Astrocyte (in vitro differentiated cells and primary cell): ENCODE measurements around the gene KCNE5. TPM values are rescaled to one million over a fixed set of nuclear protein-coding genes. Genes with fewer than 3 reads are reported as not detected.
"Not testable (repeated sequence)": the region's sequence is repeated elsewhere in the genome, so short reads cannot be mapped to it uniquely, and the experiment has no call there.

Experiments used
- DNase-seq: peaks from one replicate; pipeline ENCODE4 v3.0.0-alpha.2; 2010; ENCODE audit warnings: low read depth
- FAIRE-seq: peaks from 2 replicates; lab custom pipeline; 2011; peaks lifted over from hg19 to GRCh38; lab: Jason Lieb, UNC
- H2AFZ ChIP-seq: 2 replicates; pipeline ENCODE4 v1.6.0; 2012; ENCODE audit warnings: low read depth, low read length, inconsistent platforms
- H3K27ac ChIP-seq: 2 replicates; pipeline ENCODE4 v1.5.1; 2011; ENCODE audit warnings: low read depth, low read length, inconsistent platforms
- H3K27me3 ChIP-seq: 2 replicates; pipeline ENCODE4 v1.6.0; 2011; ENCODE audit warnings: low read length, inconsistent platforms; ENCODE audit not compliant: insufficient read depth
- H3K36me3 ChIP-seq: 2 replicates; pipeline ENCODE4 v1.5.1; 2011; ENCODE audit warnings: low read length, inconsistent platforms; ENCODE audit not compliant: insufficient read depth
- H3K4me1 ChIP-seq: 2 replicates; pipeline ENCODE4 v1.5.1; 2011; ENCODE audit warnings: low read length, inconsistent platforms; ENCODE audit not compliant: insufficient read depth
- H3K4me2 ChIP-seq: 2 replicates; pipeline ENCODE4 v1.6.0; 2012; ENCODE audit warnings: low read length, inconsistent platforms
- H3K4me3 ChIP-seq: 2 replicates; pipeline ENCODE4 v1.5.1; 2011; ENCODE audit warnings: low read depth, mild to moderate bottlenecking, low read length, inconsistent platforms; ENCODE audit not compliant: insufficient read depth
- H3K79me2 ChIP-seq: 2 replicates; pipeline ENCODE4 v1.6.0; 2012; ENCODE audit warnings: mild to moderate bottlenecking, low read length, inconsistent platforms; ENCODE audit not compliant: insufficient read depth
- H3K9ac ChIP-seq: 2 replicates; pipeline ENCODE4 v1.6.0; 2012; ENCODE audit warnings: mild to moderate bottlenecking, low read length, inconsistent platforms
- H3K9me3 ChIP-seq: 2 replicates; pipeline ENCODE4 v1.5.1; 2012; ENCODE audit warnings: low read depth, mild to moderate bottlenecking, low read length, inconsistent platforms; ENCODE audit not compliant: insufficient read depth
- H4K20me1 ChIP-seq: 2 replicates; pipeline ENCODE4 v1.6.0; 2012; ENCODE audit warnings: low read length, inconsistent platforms; ENCODE audit not compliant: insufficient read depth
- H3K27ac Mint-ChIP-seq: one replicate; pipeline ENCODE4 v1.8.0; 2021; ENCODE audit warnings: mild to moderate bottlenecking, mixed read lengths; ENCODE audit not compliant: unreplicated experiment
- H3K27me3 Mint-ChIP-seq: one replicate; pipeline ENCODE4 v1.8.0; 2021; ENCODE audit warnings: low read depth, mixed read lengths; ENCODE audit not compliant: unreplicated experiment
- H3K36me3 Mint-ChIP-seq: one replicate; pipeline ENCODE4 v1.8.0; 2021; ENCODE audit warnings: low read depth, mixed read lengths; ENCODE audit not compliant: unreplicated experiment
- H3K4me1 Mint-ChIP-seq: one replicate; pipeline ENCODE4 v1.8.0; 2021; ENCODE audit warnings: low read depth, mixed read lengths; ENCODE audit not compliant: unreplicated experiment
- H3K4me3 Mint-ChIP-seq: one replicate; pipeline ENCODE4 v1.8.0; 2021; ENCODE audit warnings: mild to moderate bottlenecking, moderate library complexity, mixed read lengths; ENCODE audit not compliant: unreplicated experiment
- H3K9me3 Mint-ChIP-seq: one replicate; pipeline ENCODE4 v1.8.0; 2021; ENCODE audit warnings: mild to moderate bottlenecking, mixed read lengths; ENCODE audit not compliant: unreplicated experiment
- CTCF ChIP-seq: IDR thresholded peaks from 2 replicates; pipeline ENCODE4 v1.5.1; 2011; ENCODE audit warnings: low read depth, mild to moderate bottlenecking, inconsistent platforms, low read length, moderate library complexity; ENCODE audit not compliant: insufficient read depth
- EZH2 ChIP-seq: IDR thresholded peaks from 2 replicates; pipeline ENCODE4 v1.6.1; 2012; ENCODE audit warnings: mild to moderate bottlenecking, low read length, inconsistent platforms; ENCODE audit not compliant: insufficient read depth
- total RNA-seq: library from RNA; stranded (reverse); gene quantifications from 2 replicates; pipeline ENCODE4 v1.2.1, GENCODE V29; 2021

Gene KCNE5
- total RNA-seq, 1 donor from 2014 or later, result 1.3 TPM

- no peaks in the 10 kb centered on the region for H3K79me2 ChIP-seq
- no peak overlapping the region for H3K4me3 Mint-ChIP-seq
- FAIRE-seq, result no peak
Measured at GRCh38 chrX:109643687-109644086, 18.7 kb upstream of the KCNE5 start.

GRCh38 chrX:109638158-109638557 lies 13.2 kb upstream of the KCNE5 start:
- DNase-seq (no peak), FAIRE-seq (no peak)
- Histone ChIP-seq H2AFZ (no peak overlapping the region), H3K9me3 (no peaks in the 10 kb centered on the region), H3K4me1 (no peaks in the 10 kb centered on the region), H3K27me3 (no peaks in the 10 kb centered on the region), H4K20me1 (no peaks in the 10 kb centered on the region), H3K9ac (no peak overlapping the region), H3K36me3 (peaks cover 2% of the 10 kb centered on the region), H3K4me3 (no peak overlapping the region), H3K79me2 (no peaks in the 10 kb centered on the region), H3K4me2 (no peak overlapping the region), H3K27ac (no peak overlapping the region)
- H3K9me3 Mint-ChIP-seq, result no peaks in the 10 kb centered on the region
- no peaks in the 10 kb centered on the region for H3K36me3 Mint-ChIP-seq
- no peak overlapping the region for H3K4me3 Mint-ChIP-seq
- no peak overlapping the region for H3K27ac Mint-ChIP-seq
- TF ChIP-seq EZH2 (no peak), CTCF (no peak)
- H3K4me1 Mint-ChIP-seq, result no peaks in the 10 kb centered on the region
- no peaks in the 10 kb centered on the region for H3K27me3 Mint-ChIP-seq

More at GRCh38 chrX:109643687-109644086, 18.7 kb upstream of the KCNE5 start:
- Histone ChIP-seq H4K20me1 (no peaks in the 10 kb centered on the region), H3K27ac (no peak overlapping the region), H3K9ac (no peak overlapping the region), H3K9me3 (no peaks in the 10 kb centered on the region), H3K4me3 (no peak overlapping the region), H3K4me2 (no peak overlapping the region), H3K36me3 (peaks cover 2% of the 10 kb centered on the region), H2AFZ (no peak overlapping the region), H3K4me1 (no peaks in the 10 kb centered on the region), H3K27me3 (no peaks in the 10 kb centered on the region)
- H3K36me3 Mint-ChIP-seq, result peaks cover 4% of the 10 kb centered on the region
- no peaks in the 10 kb centered on the region for H3K9me3 Mint-ChIP-seq
- no peaks in the 10 kb centered on the region for H3K27me3 Mint-ChIP-seq
- peaks cover 2% of the 10 kb centered on the region for H3K4me1 Mint-ChIP-seq
- no peak for TF ChIP-seq EZH2
- TF ChIP-seq CTCF, result no peak
- no peak overlapping the region for H3K27ac Mint-ChIP-seq
- DNase-seq, result no peak

GRCh38 chrX:109637477-109637876 lies 12.5 kb upstream of the KCNE5 start:
- not testable (repeated sequence) for H3K36me3 Mint-ChIP-seq, H3K27me3 Mint-ChIP-seq, H3K27me3 ChIP-seq, H3K9me3 ChIP-seq, H3K79me2 ChIP-seq, H4K20me1 ChIP-seq, H3K4me1 ChIP-seq, DNase-seq, H3K27ac ChIP-seq, H2AFZ ChIP-seq, H3K27ac Mint-ChIP-seq, FAIRE-seq, H3K4me2 ChIP-seq, H3K9ac ChIP-seq, H3K4me1 Mint-ChIP-seq, H3K36me3 ChIP-seq, H3K9me3 Mint-ChIP-seq, H3K4me3 ChIP-seq
- peak overlapping the region; percentile 62 for H3K4me3 Mint-ChIP-seq
